ENCODE results near the gene DDIT3. TPM values are rescaled to one million over a fixed set of nuclear protein-coding genes. Genes with fewer than 3 reads are reported as not detected.
A peak's percentile ranks its signal among the peaks of the same experiment; 100 is the strongest.

The DDIT3 gene
- total and polyA plus RNA-seq, 2 of the 13 experiments (the other 11 are each of a cell fraction or from before 2014, with no cell fraction given): 27.5 to 48.7 TPM

- no peak for TF ChIP-seq CCDC6 (CRISPR knock-in tag; IDR thresholded peaks at IDR 0.05)
- TF ChIP-seq ZFP91 (CRISPR knock-in tag; IDR thresholded peaks at IDR 0.05; ENCODE audit: borderline replicate concordance): peak; percentile 11; the same call in 1 of the 2 replicates
- TF ChIP-seq ATF5 (CRISPR knock-in tag; IDR thresholded peaks at IDR 0.05; ENCODE audit: low read depth): 0 out of 2 replicates have a peak, but pooled peaks have one; percentile 33
- 0 out of 2 replicates have a peak, but pooled peaks have one; percentile 26 for TF ChIP-seq CBFB (CRISPR knock-in tag; IDR thresholded peaks at IDR 0.05)
- TF ChIP-seq, protein P1, sequence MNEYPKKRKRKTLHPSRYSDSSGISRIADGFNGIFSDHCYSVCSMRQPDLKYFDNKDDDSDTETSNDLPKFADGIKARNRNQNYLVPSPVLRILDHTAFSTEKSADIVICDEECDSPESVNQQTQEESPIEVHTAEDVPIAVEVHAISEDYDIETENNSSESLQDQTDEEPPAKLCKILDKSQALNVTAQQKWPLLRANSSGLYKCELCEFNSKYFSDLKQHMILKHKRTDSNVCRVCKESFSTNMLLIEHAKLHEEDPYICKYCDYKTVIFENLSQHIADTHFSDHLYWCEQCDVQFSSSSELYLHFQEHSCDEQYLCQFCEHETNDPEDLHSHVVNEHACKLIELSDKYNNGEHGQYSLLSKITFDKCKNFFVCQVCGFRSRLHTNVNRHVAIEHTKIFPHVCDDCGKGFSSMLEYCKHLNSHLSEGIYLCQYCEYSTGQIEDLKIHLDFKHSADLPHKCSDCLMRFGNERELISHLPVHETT (CRISPR knock-in tag; conservative IDR thresholded peaks at IDR 0.05): peak; percentile 55; the same call in 1 of the 2 replicates
- TF ChIP-seq, protein P2, sequence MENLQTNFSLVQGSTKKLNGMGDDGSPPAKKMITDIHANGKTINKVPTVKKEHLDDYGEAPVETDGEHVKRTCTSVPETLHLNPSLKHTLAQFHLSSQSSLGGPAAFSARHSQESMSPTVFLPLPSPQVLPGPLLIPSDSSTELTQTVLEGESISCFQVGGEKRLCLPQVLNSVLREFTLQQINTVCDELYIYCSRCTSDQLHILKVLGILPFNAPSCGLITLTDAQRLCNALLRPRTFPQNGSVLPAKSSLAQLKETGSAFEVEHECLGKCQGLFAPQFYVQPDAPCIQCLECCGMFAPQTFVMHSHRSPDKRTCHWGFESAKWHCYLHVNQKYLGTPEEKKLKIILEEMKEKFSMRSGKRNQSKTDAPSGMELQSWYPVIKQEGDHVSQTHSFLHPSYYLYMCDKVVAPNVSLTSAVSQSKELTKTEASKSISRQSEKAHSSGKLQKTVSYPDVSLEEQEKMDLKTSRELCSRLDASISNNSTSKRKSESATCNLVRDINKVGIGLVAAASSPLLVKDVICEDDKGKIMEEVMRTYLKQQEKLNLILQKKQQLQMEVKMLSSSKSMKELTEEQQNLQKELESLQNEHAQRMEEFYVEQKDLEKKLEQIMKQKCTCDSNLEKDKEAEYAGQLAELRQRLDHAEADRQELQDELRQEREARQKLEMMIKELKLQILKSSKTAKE (CRISPR knock-in tag; IDR thresholded peaks at IDR 0.05; ENCODE audit: borderline replicate concordance): no peak
- no peak for TF ChIP-seq ATF4 (CRISPR knock-in tag; IDR thresholded peaks at IDR 0.05)
- TF ChIP-seq CEBPB (IDR thresholded peaks at IDR 0.05; ENCODE audit: borderline replicate concordance, low read depth, low read length): 0 out of 2 replicates have a peak, but pooled peaks have one; percentile 24
- TF ChIP-seq HHEX (CRISPR knock-in tag; IDR thresholded peaks at IDR 0.05): no peak
- no peak for TF ChIP-seq PTBP1 (IDR thresholded peaks at IDR 0.05; ENCODE audit: low read depth, low read length, poor library complexity, severe bottlenecking)
- TF ChIP-seq POLR2G (IDR thresholded peaks at IDR 0.05; ENCODE audit: low read depth, low read length): peak; percentile 64
- TF ChIP-seq ZNF878 (CRISPR knock-in tag; IDR thresholded peaks at IDR 0.05): no peak
- peak; percentile 66 for TF ChIP-seq POLR2AphosphoS5 (IDR thresholded peaks at IDR 0.05; ENCODE audit: low read depth, low read length)
- no peak for TF ChIP-seq FOXC1 (CRISPR knock-in tag; IDR thresholded peaks at IDR 0.05; ENCODE audit: borderline replicate concordance)
- no peak for TF ChIP-seq HOXA7 (CRISPR knock-in tag; IDR thresholded peaks at IDR 0.05)
- TF ChIP-seq ZNF260 (CRISPR knock-in tag; IDR thresholded peaks at IDR 0.05; ENCODE audit: borderline replicate concordance, low read depth): no peak
- peak; percentile 84; the same call in 1 of the 2 replicates for TF ChIP-seq ZSCAN25 (CRISPR knock-in tag; IDR thresholded peaks at IDR 0.05)
- TF ChIP-seq HOXD1 (CRISPR knock-in tag; IDR thresholded peaks at IDR 0.05): no peak
- no peak for TF ChIP-seq HDAC2 (CRISPR knock-in tag; IDR thresholded peaks at IDR 0.05)
- no peak for TF ChIP-seq KDM3A (CRISPR knock-in tag; IDR thresholded peaks at IDR 0.05; ENCODE audit: low read depth)
Measured at GRCh38 chr12:57546438-57547287, 26.3 kb upstream of the DDIT3 start, which contains the start of gene DCTN2 (continued).

Data from HepG2 (cell line).